Activated naive CD4-positive, alpha-beta T cell treated with anti-CD3 and anti-CD28 coated beads for 36 hours (primary cell): ENCODE measurements around the gene SGF29. TPM values are rescaled to one million over a fixed set of nuclear protein-coding genes. Genes with fewer than 3 reads are reported as not detected.
"Not testable (repeated sequence)": the region's sequence is repeated elsewhere in the genome, so short reads cannot be mapped to it uniquely, and the experiment has no call there.

Experiments used
- CTCF ChIA-PET: fragments of 350-600 bp; sonication (Branson Sonifier 250); formaldehyde crosslinking; loops from one replicate; lab custom pipeline; 2021; ENCODE audit warnings: antibody characterized with exemption; lab: Charles Lee
- DNase-seq: peaks from one replicate; pipeline ENCODE4 v3.0.0-alpha.2; 2020
- H3K27ac Mint-ChIP-seq: one replicate; pipeline ENCODE4 v1.8.0; 2021; ENCODE audit warnings: mild to moderate bottlenecking, mixed read lengths
- H3K27me3 Mint-ChIP-seq: one replicate; pipeline ENCODE4 v1.8.0; 2021; ENCODE audit warnings: low read depth, mixed read lengths
- H3K36me3 Mint-ChIP-seq: one replicate; pipeline ENCODE4 v1.8.0; 2021; ENCODE audit warnings: low read depth, mixed read lengths
- H3K4me1 Mint-ChIP-seq: one replicate; pipeline ENCODE4 v1.8.0; 2021; ENCODE audit warnings: low read depth, mixed read lengths
- H3K4me3 Mint-ChIP-seq: one replicate; pipeline ENCODE4 v1.8.0; 2021; ENCODE audit warnings: mild to moderate bottlenecking, moderate library complexity, mixed read lengths
- H3K9me3 Mint-ChIP-seq: one replicate; pipeline ENCODE4 v1.8.0; 2021; ENCODE audit warnings: mixed read lengths
- intact Hi-C: fragments of 100-400 bp; cut with micrococcal nuclease; formaldehyde crosslinking; loops from one replicate; pipeline ENCODE4 v1.15.1; 2023
- total RNA-seq, 2 experiments: library from RNA; stranded (reverse); gene quantifications; one replicate each; pipeline ENCODE4 v1.2.3, GENCODE V29; 2021

SGF29 gene
- total RNA-seq, 2 experiments from 2014 or later: 15.9 TPM

DNA sequence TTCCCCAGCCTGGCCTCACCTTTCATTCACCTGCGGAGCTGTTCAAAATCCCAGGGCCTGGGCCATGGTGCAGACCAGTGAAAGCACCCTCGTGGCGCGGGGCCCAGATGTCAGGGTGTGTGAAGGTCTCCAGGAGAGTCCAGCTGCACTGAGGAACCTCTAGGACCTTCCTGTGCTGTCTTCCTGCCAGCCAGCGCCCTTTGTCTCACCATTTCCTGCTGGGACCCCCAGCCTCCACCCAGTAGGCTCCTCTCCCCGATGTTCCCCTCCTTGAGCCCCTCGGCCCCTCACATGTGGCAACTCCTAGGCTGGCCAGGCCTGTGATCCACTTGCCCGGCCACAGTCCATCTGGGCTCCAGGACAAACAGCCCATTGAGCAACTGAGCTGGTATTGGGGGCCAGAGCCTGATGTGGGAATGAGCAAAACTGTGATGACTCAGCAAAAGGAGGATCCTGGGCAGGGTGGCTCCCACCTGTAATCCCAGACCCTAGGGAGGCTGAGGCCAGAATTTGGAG lies 42.5 kb downstream of the SGF29 start:
- H3K9me3 Mint-ChIP-seq: no peaks in the 10 kb centered on the region
- H3K27me3 Mint-ChIP-seq: no peaks in the 10 kb centered on the region
- H3K27ac Mint-ChIP-seq: no peak overlapping the region
- no peak overlapping the region for H3K4me3 Mint-ChIP-seq
- CTCF ChIA-PET: no interaction called here
- peaks cover 4% of the 10 kb centered on the region for H3K4me1 Mint-ChIP-seq
- peaks cover 1% of the 10 kb centered on the region for H3K36me3 Mint-ChIP-seq
- DNase-seq: no peak
- intact Hi-C loops: no loop called here

DNA sequence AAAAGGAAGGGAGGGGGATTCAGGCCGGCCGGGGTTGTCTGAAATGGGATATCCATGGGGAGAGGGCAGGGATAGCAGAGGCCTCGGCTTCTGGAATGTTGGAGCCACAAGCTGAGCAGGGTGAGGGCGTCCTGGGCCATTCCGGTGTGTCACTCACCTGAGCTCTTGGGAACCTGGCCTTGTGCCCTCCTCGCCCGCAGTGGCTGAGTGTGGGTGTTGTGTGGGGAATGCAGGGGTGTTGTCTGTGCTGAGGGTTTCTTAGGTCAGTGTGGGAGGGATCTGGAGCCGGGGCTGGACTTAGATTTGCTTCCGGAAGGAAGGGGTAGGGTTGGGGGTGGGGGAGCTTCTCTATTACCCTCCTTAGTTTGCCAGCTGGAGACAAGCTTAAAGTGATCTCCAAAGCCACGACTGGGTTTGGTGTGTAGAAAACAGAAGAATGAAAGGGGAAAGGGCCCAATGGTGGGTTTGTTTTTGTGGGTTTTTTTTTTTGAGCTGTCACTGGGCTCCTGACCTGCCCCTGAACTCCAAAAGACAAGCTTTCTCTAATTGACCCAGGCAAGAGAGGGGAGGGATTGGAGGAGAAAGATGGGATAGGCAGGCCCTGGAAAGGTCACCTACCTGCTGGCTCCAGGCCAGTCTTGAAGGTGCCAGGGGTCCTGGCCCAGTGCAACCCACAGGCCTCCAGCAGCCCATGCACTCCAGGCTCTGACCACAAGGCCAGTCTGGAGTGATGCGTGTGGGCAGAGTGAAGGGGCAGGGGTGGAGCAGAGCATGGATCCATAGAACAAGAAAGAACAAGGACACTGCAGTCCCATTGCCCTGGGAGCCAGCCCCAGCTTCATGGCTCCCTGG lies 43.3 kb downstream of the SGF29 start, which contains the start of gene SULT1A2:
SULT1A2 (minus strand) TSS at position 211 of the 852 bp plus-strand sequence. CDS start 1,120 bp downstream, outside the sequence.
- DNase-seq: no peak
- Mint-ChIP-seq H3K9me3 (no peaks in the 10 kb centered on the region), H3K27me3 (no peaks in the 10 kb centered on the region), H3K36me3 (peaks cover 1% of the 10 kb centered on the region), H3K4me3 (no peak within 1 kb of the TSS), H3K4me1 (peaks cover 4% of the 10 kb centered on the region), H3K27ac (no peak within 1 kb of the TSS)
- CTCF ChIA-PET: interaction anchor here (1.3 kb wide), 1 partner anchor 14 kb away, joined by 4 read pairs; no protein-coding TSS in a partner anchor
- intact Hi-C loops: no loop called here

DNA sequence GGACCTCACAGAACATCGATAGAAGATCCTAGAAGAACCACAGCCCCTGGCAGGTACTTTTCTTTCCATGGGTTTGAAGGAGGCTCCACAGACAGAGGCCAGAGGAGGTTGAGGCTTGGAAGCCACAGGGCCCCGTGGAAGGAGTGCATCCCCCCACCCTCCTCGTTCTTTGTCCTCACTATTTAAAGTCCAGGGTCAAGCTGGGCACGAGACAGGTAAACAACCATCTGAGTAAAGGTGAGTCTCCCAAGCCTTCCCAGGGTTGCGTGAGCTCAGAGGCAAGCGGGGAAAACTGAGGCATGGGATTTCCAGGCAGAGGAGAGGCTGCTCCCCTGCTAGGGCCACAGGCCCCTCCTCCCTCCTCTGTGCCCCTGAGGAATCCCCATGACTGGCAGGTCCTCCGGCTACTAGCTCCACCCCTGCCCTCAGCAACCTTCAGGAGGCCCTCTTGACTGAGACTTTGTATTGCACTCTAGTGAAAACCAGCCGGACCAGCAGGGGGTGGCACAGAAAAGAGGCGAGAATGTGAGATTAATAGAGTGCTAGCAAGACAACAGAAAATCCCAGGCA lies 44.1 kb downstream of the SGF29 start:
- Mint-ChIP-seq H3K27me3 (no peaks in the 10 kb centered on the region), H3K27ac (no peak overlapping the region), H3K9me3 (no peaks in the 10 kb centered on the region), H3K4me1 (peaks cover 4% of the 10 kb centered on the region), H3K36me3 (no peaks in the 10 kb centered on the region), H3K4me3 (no peak overlapping the region)
- intact Hi-C loops: no loop called here
- DNase-seq: no peak
- CTCF ChIA-PET: interaction anchor here (1.3 kb wide), 1 partner anchor 13 kb away, joined by 4 read pairs; no protein-coding TSS in a partner anchor

DNA sequence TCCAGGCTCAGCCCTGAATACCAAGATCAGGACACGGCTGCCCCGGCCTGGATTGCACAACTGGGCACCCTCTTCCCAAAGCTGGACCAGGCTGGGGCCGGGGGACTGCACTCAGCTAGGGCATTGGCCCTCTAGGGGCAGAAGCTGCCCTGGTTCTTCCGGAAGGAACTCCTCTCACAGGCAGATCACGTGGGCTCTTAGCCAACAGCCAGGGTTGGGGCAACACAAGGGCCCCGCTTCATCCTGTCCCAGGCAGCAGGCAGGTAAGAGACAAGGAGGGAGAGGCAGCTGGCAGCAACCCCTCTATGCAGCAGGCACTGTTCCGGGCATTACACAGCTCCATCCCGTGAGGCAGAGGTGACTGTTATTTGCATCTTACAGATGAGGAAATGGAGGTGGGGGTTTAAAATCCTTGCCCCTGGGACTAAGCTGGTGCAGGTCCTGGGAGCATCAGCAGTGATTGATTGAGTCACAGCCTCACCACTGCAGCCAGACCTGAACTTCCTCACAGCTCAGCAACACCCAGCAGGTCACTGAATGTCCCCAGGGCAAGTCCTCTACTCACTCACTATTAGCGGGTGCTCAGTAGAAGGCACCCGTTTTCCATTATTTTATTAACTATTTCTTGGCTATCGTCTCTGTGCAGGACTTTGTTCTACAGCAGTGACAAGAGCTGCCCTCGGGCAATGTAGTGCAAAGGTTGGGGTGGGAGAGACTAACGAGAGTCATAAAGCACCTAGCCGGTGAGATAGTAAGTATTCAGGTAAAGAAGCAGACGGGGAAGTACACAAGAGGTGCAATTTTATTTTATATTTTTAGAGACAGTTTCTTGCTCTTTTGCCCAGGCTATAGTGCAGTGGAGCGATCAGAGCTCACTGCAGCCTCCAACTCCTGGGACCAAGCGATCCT lies 45.9 kb downstream of the SGF29 start:
- DNase-seq, CTCF ChIA-PET, H3K9me3 Mint-ChIP-seq, H3K4me3 Mint-ChIP-seq, H3K27ac Mint-ChIP-seq, H3K36me3 Mint-ChIP-seq, intact Hi-C loops, H3K4me1 Mint-ChIP-seq, H3K27me3 Mint-ChIP-seq: not testable (repeated sequence)

DNA sequence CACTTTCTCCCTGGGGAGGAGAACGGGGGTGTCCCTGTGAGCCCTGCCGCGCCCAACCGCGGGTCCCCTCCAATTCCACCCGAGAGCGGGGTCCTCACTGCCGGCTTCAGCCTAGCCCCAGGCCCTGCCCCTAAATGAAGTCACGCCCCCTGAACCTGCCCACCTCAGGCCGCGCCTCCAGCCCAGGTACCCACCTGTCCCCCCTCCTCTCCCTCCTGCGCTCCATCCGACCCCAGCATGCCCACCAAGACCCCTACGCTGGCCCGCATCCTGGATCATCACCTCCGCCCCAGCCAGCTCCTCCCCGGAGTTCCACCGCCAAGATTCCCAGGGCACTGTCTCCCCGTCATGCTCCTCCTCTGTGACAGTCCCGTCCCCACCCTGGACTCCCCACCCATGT lies 47.2 kb downstream of the SGF29 start:
- H3K27ac Mint-ChIP-seq, DNase-seq, CTCF ChIA-PET, H3K36me3 Mint-ChIP-seq, intact Hi-C loops, H3K27me3 Mint-ChIP-seq, H3K4me3 Mint-ChIP-seq, H3K9me3 Mint-ChIP-seq, H3K4me1 Mint-ChIP-seq: not testable (repeated sequence)

DNA sequence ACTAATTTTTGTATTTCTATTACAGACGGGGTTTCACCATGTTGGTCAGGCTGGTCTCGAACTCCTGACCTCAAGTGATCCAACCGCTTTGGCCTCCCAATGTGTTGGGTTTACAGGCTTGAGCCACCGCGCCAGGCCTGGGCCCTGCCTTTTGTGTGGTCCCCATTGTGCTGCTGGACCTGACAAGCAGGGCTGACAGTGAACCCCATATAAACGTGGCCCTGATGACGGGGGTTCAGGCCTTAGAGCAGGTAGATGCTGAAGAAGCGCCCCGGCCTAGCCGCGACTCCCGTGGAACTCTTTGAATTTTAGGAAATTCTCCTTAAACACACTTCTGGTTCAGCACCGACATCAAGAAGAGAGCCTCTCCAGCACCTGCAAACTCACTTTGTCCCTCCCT lies 47.9 kb downstream of the SGF29 start:
- H3K9me3 Mint-ChIP-seq, H3K27ac Mint-ChIP-seq, H3K4me3 Mint-ChIP-seq, intact Hi-C loops, H3K36me3 Mint-ChIP-seq, H3K4me1 Mint-ChIP-seq, DNase-seq, CTCF ChIA-PET, H3K27me3 Mint-ChIP-seq: not testable (repeated sequence)

DNA sequence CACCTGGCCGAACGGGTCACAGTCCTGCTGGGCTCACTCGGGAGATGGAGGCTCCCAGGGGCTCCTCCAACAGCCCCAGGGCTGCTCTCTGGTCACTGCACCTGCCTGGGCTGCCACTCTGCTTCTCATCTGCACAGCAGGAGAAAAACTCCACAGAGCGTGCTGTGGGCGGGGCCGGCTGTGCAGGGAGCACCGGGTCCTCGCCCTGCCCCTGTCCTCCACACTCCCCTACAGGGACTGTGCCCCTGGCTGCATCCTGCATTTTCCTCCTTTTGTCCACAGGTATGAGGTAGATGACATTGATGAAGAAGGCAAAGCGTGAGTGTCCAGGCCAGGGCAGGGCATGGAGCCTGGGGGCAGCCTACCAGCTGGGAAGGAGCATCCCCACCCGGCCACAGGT lies 48.3 kb downstream of the SGF29 start:
- H3K27ac Mint-ChIP-seq, H3K4me3 Mint-ChIP-seq, H3K4me1 Mint-ChIP-seq, H3K27me3 Mint-ChIP-seq, CTCF ChIA-PET, H3K9me3 Mint-ChIP-seq, DNase-seq, H3K36me3 Mint-ChIP-seq, intact Hi-C loops: not testable (repeated sequence)

DNA sequence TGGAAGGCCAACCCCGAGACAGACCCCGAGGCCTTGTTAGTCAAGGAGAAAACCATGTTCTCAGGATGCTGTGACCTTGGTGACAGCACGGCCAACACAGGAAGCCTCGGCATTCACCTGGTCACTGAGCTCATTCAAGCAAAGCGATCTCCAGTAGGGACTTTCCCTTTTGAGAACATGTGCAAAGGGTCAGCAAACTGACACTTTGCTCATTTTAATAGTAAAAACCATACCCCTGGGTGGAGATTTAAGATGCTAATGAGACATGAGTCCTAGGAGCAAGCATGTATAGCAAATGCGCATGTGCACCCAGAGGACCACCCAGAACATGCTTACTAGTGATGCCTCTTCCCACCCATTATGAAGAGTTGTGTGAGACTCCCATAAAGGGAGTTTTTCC lies 48.8 kb downstream of the SGF29 start:
- CTCF ChIA-PET: no interaction called here
- no peak for DNase-seq
- peaks cover 1% of the 10 kb centered on the region for H3K4me1 Mint-ChIP-seq
- no peak overlapping the region for H3K4me3 Mint-ChIP-seq
- H3K9me3 Mint-ChIP-seq: no peaks in the 10 kb centered on the region
- H3K36me3 Mint-ChIP-seq: no peaks in the 10 kb centered on the region
- intact Hi-C loops: no loop called here
- H3K27me3 Mint-ChIP-seq: no peaks in the 10 kb centered on the region
- H3K27ac Mint-ChIP-seq: no peak overlapping the region

DNA sequence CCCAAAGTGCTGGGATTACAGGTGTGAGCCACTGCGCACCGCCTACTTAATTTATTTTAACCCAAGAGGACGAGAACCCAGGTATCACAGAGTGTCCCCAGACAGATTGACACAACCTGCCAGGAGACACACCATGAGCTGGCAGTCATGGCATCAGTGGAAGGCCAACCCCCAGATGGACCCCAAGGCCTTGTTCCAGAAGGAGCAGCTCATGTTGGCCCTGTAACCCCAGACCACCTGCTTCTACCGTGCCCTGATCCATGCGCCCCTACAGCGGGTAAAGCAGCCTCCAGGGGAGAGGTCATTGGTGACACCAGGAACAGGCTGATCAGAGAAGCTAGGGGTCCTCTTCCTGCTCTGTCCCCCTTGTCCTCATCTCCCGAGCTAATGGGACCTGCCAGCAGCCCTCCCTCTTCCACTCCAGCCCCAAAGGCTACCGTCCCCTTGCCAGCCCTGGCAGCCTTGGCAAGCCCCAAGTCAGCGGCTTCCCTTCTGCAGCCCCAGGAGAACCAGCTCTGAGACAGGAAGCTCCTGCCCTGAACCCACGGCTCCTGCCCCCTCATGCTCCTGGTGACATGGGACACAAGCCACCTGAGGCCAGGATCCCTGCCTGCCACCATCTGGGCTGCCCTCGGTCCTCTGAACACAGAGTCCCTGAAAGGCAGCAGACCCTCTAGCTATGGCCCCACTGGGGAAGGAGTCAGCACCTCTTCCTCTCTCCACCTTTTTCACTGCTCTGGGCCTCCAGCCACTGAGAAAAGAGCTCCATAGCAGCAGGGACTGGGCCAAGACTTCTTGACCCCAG lies 49.9 kb downstream of the SGF29 start:
- no peaks in the 10 kb centered on the region for H3K9me3 Mint-ChIP-seq
- no peak for DNase-seq
- CTCF ChIA-PET: no interaction called here
- no peak overlapping the region for H3K27ac Mint-ChIP-seq
- H3K36me3 Mint-ChIP-seq: no peaks in the 10 kb centered on the region
- no peak overlapping the region for H3K4me3 Mint-ChIP-seq
- intact Hi-C loops: no loop called here
- H3K4me1 Mint-ChIP-seq: no peaks in the 10 kb centered on the region
- no peaks in the 10 kb centered on the region for H3K27me3 Mint-ChIP-seq

DNA sequence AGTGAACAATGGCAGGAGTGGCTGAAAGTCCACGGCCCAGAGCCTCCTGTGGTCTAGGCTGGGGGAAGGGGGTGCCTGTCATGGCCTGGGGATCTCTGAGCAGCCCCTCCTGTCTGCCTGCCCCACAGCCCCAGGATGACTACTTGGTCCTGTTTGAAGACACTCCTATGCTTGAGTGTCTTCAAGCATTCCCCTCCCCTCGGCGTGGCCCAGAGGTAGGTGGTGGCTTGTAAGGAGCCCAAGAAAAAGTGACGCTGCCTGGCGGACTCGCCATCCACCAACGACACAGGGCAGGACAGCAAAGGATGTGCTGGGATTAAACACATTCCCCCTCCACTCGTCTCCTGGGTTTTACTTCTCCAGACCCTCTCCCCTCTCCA lies 50.5 kb downstream of the SGF29 start:
- intact Hi-C loops: no loop called here
- H3K9me3 Mint-ChIP-seq: no peaks in the 10 kb centered on the region
- no peaks in the 10 kb centered on the region for H3K36me3 Mint-ChIP-seq
- CTCF ChIA-PET: no interaction called here
- H3K27ac Mint-ChIP-seq: no peak overlapping the region
- H3K27me3 Mint-ChIP-seq: no peaks in the 10 kb centered on the region
- no peaks in the 10 kb centered on the region for H3K4me1 Mint-ChIP-seq
- no peak for DNase-seq
- H3K4me3 Mint-ChIP-seq: no peak overlapping the region

DNA sequence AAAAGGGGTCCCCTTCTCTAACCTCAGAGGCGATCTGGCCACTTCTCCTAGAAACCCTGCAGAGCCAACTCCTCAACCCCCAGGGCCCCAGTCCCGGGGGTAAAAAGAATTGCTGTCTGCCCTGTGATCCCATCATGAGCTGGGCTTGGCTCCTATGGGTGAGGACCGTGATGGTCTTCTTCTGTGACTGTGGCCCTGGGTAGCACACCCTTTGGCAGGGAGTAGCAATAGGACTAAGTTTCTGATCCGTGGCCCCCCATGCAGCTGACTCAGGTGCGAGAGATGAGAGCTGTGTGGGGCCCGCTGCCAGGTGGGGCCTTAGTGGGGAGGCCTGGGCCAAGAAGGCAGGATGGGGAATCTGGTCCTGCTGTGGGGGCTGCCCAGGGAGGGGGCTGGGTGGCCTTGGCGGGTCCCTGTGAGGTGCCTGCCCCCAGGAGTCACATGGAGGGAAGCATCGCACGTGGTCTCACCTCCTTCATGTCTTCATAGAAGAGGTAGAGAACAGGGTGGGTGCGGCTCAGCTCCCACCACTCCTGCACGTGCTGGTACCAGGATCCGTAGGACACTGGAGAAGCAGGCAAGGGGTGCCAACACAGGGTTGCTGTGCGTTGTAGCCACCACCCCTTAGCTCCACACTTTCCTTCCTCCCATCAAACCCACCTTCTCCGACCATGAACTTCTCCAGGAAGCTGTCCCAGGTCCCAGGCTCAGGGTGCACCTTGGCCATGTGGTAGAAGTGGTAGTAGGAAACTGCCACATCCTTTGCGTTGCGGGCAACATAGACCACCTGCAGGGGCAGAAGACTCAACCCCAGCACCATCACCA lies 52.8 kb downstream of the SGF29 start:
- H3K36me3 Mint-ChIP-seq: no peaks in the 10 kb centered on the region
- DNase-seq: no peak
- no peaks in the 10 kb centered on the region for H3K27me3 Mint-ChIP-seq
- intact Hi-C loops: no loop called here
- peaks cover 14% of the 10 kb centered on the region for H3K4me1 Mint-ChIP-seq
- no peaks in the 10 kb centered on the region for H3K9me3 Mint-ChIP-seq
- CTCF ChIA-PET: no interaction called here
- no peak overlapping the region for H3K27ac Mint-ChIP-seq
- no peak overlapping the region for H3K4me3 Mint-ChIP-seq
